Progenitor cell of endocrine pancreas (in vitro differentiated cells): ENCODE data around the gene MEF2B. TPM values are rescaled to one million over a fixed set of nuclear protein-coding genes. Genes with fewer than 3 reads are reported as not detected.
"Not testable (repeated sequence)": the region's sequence is repeated elsewhere in the genome, so short reads cannot be mapped to it uniquely, and the experiment has no call there.

Experiments used
- DNase-seq: peaks from one replicate; pipeline ENCODE4 v3.0.0; 2021; ENCODE audit warnings: low spot score; ENCODE audit not compliant: unreplicated experiment
- H3K27ac Mint-ChIP-seq: 2 replicates; pipeline ENCODE4 v1.8.0; 2021; ENCODE audit warnings: mild to moderate bottlenecking, moderate library complexity, mixed read lengths
- H3K27me3 Mint-ChIP-seq: 2 replicates; pipeline ENCODE4 v1.8.0; 2021; ENCODE audit warnings: mixed read lengths
- H3K36me3 Mint-ChIP-seq: 2 replicates; pipeline ENCODE4 v1.8.0; 2022; ENCODE audit warnings: mixed read lengths; ENCODE audit not compliant: insufficient read depth
- H3K4me1 Mint-ChIP-seq: 2 replicates; pipeline ENCODE4 v1.8.0; 2021; ENCODE audit warnings: low read depth, mixed read lengths
- H3K4me3 Mint-ChIP-seq: 2 replicates; pipeline ENCODE4 v1.8.0; 2021; ENCODE audit warnings: low read depth, mild to moderate bottlenecking, moderate library complexity, mixed read lengths
- H3K9me3 Mint-ChIP-seq: 2 replicates; pipeline ENCODE4 v1.8.0; 2021; ENCODE audit warnings: low read depth, mixed read lengths
- total RNA-seq: library from RNA; stranded (reverse); gene quantifications from 2 replicates; pipeline ENCODE4 v1.2.1, GENCODE V29; 2021
- TF ChIP-seq, protein P1 (sequence below): fragments of 200-600 bp; sonication (generic); IDR thresholded peaks from one replicate; pipeline ENCODE4 v1.5.0; 2021; ENCODE audit warnings: antibody characterized with exemption, mild to moderate bottlenecking; ENCODE audit not compliant: unreplicated experiment

Gene MEF2B
- total RNA-seq, 1 donor from 2014 or later, result 4.2 TPM

DNA sequence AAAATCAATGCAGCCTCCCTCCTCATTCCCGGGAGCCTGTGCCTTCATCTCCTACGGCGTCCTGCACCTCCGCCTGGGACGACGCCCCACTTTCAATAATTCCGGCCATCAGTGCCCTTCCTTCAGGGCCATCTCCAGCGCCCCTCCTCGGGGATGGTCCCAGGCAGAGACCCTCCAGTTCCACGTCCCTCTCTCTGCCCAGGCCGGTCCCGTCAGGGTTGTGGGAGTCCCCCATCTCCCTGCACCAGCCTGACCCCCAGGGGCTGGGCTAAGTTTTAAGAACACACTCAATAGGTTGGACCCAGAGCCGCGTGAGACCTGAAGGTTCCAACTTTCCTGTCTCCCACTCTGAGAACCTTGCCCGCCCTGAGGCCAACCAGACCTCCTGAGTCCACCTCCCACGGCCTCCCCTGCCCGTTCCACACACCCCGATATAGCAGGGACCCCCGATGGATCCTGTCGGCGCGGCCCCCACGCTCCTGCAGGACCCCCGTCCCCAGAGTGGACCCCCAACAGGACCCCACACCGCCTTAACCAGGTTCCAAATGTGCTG is 32.4 kb downstream of the MEF2B start:
- Mint-ChIP-seq H3K36me3 (no peaks in the 10 kb centered on the region), H3K9me3 (no peaks in the 10 kb centered on the region), H3K4me3 (peak overlapping the region; percentile 97), H3K4me1 (peaks cover 12% of the 10 kb centered on the region), H3K27me3 (peaks cover 19% of the 10 kb centered on the region), H3K27ac (no peak overlapping the region)
- TF ChIP-seq, protein P1, sequence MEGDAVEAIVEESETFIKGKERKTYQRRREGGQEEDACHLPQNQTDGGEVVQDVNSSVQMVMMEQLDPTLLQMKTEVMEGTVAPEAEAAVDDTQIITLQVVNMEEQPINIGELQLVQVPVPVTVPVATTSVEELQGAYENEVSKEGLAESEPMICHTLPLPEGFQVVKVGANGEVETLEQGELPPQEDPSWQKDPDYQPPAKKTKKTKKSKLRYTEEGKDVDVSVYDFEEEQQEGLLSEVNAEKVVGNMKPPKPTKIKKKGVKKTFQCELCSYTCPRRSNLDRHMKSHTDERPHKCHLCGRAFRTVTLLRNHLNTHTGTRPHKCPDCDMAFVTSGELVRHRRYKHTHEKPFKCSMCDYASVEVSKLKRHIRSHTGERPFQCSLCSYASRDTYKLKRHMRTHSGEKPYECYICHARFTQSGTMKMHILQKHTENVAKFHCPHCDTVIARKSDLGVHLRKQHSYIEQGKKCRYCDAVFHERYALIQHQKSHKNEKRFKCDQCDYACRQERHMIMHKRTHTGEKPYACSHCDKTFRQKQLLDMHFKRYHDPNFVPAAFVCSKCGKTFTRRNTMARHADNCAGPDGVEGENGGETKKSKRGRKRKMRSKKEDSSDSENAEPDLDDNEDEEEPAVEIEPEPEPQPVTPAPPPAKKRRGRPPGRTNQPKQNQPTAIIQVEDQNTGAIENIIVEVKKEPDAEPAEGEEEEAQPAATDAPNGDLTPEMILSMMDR, result no peak
- no peak for DNase-seq

DNA sequence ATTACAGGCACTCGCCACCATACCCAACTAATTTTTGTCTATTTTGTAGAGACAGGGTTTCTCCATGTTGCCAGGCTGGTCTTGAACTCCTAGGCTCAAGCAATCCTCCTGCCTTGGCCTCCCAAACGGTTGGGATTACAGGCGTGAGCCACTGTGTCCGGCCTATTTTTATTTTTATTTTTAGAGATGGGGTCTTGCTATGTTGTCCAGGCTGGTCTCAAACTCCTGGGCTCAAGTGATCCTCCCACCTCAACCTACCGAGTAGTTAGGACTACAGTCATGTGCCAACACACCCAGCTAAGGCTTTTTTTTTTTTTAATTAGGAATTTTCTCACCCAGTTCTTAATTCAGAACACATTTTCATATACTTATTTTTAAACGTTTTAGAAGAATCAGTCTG is 34.4 kb downstream of the MEF2B start:
- not testable (repeated sequence) for H3K27ac Mint-ChIP-seq, H3K36me3 Mint-ChIP-seq, H3K4me3 Mint-ChIP-seq, DNase-seq, H3K9me3 Mint-ChIP-seq
- Mint-ChIP-seq H3K4me1 (peaks cover 12% of the 10 kb centered on the region), H3K27me3 (peaks cover 13% of the 10 kb centered on the region)

DNA sequence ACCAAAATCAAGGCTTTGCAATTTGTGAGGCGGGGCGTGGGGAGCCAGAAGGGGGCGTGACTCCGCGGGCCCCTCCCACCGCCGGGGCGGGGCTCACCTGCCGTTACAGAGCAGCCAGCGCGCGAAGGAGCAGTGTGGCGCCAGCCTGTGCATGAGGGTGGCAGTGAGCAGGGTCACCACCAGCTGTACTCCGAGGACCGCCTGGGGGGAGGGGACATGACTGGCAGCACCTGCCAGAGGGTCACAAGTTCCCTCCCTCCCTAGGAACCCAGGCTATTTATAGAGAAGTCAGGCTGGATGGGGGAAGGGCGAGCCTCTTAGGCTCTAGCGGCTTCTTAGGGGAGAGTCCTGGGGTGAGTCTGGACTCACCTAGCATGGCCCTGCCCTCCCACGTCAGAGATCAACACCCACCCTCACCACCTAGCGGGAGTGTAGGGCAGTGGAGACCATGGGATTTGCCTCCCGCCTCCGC is 35.3 kb downstream of the MEF2B start:
- no peak overlapping the region for H3K4me3 Mint-ChIP-seq
- peaks cover 4% of the 10 kb centered on the region for H3K9me3 Mint-ChIP-seq
- H3K27ac Mint-ChIP-seq, result no peak overlapping the region
- H3K36me3 Mint-ChIP-seq, result peaks cover 6% of the 10 kb centered on the region
- TF ChIP-seq, protein P1, result no peak
- peak; percentile 40 for DNase-seq
- H3K27me3 Mint-ChIP-seq, result peaks cover 5% of the 10 kb centered on the region
- peaks cover 12% of the 10 kb centered on the region for H3K4me1 Mint-ChIP-seq

DNA sequence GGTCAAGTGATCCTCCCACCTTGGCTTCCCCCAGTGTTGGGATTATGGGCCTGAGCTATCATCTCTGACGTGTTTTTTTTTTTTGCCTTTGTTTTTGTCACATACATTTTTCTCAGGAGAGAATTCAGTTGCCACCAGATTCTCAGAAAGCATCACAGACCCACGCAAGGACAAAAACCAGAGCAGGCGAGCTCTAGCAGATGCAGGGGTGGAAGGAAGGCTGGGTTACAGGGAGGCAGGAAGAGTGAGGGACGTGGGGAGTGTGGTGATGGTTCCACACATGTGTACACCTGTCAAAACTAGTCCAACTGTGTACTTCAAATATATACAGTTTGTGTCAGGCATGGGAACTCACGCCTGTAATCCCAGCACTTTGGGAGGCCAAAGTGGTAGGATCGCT is 36.1 kb downstream of the MEF2B start:
- no peak for DNase-seq
- no peak overlapping the region for H3K4me3 Mint-ChIP-seq
- TF ChIP-seq, protein P1, result no peak
- peaks cover 4% of the 10 kb centered on the region for H3K9me3 Mint-ChIP-seq
- peaks cover 12% of the 10 kb centered on the region for H3K4me1 Mint-ChIP-seq
- H3K27ac Mint-ChIP-seq, result no peak overlapping the region
- H3K27me3 Mint-ChIP-seq, result peaks cover 4% of the 10 kb centered on the region
- peaks cover 6% of the 10 kb centered on the region for H3K36me3 Mint-ChIP-seq

DNA sequence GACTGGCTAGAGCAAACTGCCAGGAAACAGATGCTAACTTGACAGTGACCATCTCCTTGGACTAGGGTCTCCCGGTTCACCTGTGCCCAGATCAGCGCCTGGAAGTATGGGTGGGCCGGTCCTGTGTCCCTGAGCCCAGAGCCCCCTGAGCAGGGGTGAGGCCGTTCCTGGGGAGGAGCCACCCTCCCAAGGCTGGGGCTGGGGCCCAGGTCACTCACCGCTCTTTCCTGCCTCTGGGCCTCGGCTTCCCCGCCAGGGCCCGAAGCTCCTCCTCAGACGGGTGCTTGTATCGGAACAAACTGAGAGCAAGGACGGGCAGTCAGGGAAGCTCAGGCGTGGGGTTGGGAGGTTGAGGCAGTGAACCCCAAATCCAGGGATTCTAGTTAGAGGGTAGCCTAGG is 37.2 kb downstream of the MEF2B start:
- Mint-ChIP-seq H3K36me3 (peaks cover 10% of the 10 kb centered on the region), H3K27me3 (peaks cover 4% of the 10 kb centered on the region), H3K4me3 (no peak overlapping the region)

More for the DNA sequence above, 37.2 kb downstream of the MEF2B start:
- H3K9me3 Mint-ChIP-seq, result peaks cover 4% of the 10 kb centered on the region
- TF ChIP-seq, protein P1, result no peak
- no peak for DNase-seq
- H3K4me1 Mint-ChIP-seq, result peaks cover 9% of the 10 kb centered on the region
- H3K27ac Mint-ChIP-seq, result no peak overlapping the region
